Upper lobe of left lung (tissue), 4 donors: ENCODE measurements around the gene KRTAP25-1.

Experiments
- CTCF ChIP-seq, 6 experiments: fragments of 450-650 bp in 4 of 6; fragments of 200-600 bp in 2 of 6; sonication (generic) in 2 of 6; IDR thresholded peaks; one replicate each; pipeline ENCODE4 v1.5.1; 2016 to 2019; ENCODE audit warnings: antibody characterized with exemption in 6 of 6
- POLR2AphosphoS5 ChIP-seq, 2 donors: sonication (generic); formaldehyde crosslinking; IDR thresholded peaks; one replicate each; pipeline ENCODE4 v1.5.1; 2017; ENCODE audit warnings: antibody characterized with exemption in 2 of 2

GRCh38 chr21:30240661-30241060, 48.7 kb downstream of the KRTAP25-1 start:
- TF ChIP-seq POLR2AphosphoS5 (IDR thresholded peaks at IDR 0.05) (no peak), CTCF (IDR thresholded peaks at IDR 0.05) (no peak)
